GM12878 (cell line): ENCODE results near the gene LYPD5. TPM values are rescaled to one million over a fixed set of nuclear protein-coding genes. Genes with fewer than 3 reads are reported as not detected.
A peak's percentile ranks its signal among the peaks of the same experiment; 100 is the strongest.

Experiments used
- CBFB ChIP-seq: IDR thresholded peaks from 2 replicates; pipeline ENCODE4 v1.6.1; 2016; ENCODE audit warnings: antibody characterized with exemption, low read depth
- CREB1 ChIP-seq: IDR thresholded peaks from 2 replicates; pipeline ENCODE4 v1.6.1; 2012; ENCODE audit warnings: low read depth, mild to moderate bottlenecking, inconsistent platforms
- EP300 ChIP-seq, 2 experiments: fragments of 150-350 bp in 1 of 2; IDR thresholded peaks; 2 replicates each; pipeline ENCODE4 v1.6.1; 2011 to 2012; ENCODE audit warnings: low read depth in 2 of 2, low read length in 2 of 2, borderline replicate concordance in 1 of 2, improper control_type of control experiment in 1 of 2, inconsistent platforms in 1 of 2; ENCODE audit not compliant: control insufficient read depth in 1 of 2
- ETV6 ChIP-seq, 2 experiments: fragments of 450-650 bp in 1 of 2; IDR thresholded peaks in 1 of 2; conservative IDR thresholded peaks in 1 of 2; 2 replicates each; pipeline ENCODE4 v1.6.1; 2014; ENCODE audit warnings: antibody characterized with exemption in 1 of 2, borderline replicate concordance in 1 of 2, low read depth in 1 of 2, mild to moderate bottlenecking in 1 of 2, moderate library complexity in 1 of 2
- EZH2 ChIP-seq: IDR thresholded peaks from 2 replicates; pipeline ENCODE4 v1.6.1; 2012; ENCODE audit warnings: low read depth, mild to moderate bottlenecking, control low read depth, inconsistent platforms, low read length, borderline replicate concordance; ENCODE audit not compliant: control insufficient read depth
- GABPA ChIP-seq: IDR thresholded peaks from 2 replicates; pipeline ENCODE4 v1.6.1; 2014; ENCODE audit warnings: antibody characterized with exemption, low read depth, mild to moderate bottlenecking, inconsistent platforms
- GATAD2B ChIP-seq: fragments of 450-650 bp; conservative IDR thresholded peaks from 2 replicates; pipeline ENCODE4 v1.6.1; 2017; ENCODE audit warnings: low read depth, mild to moderate bottlenecking, moderate library complexity
- HCFC1 ChIP-seq: fragments of 150-350 bp; IDR thresholded peaks from 2 replicates; pipeline ENCODE4 v1.6.1; 2014; ENCODE audit warnings: low read length
- HDAC6 ChIP-seq: fragments of 200-600 bp; sonication (generic); IDR thresholded peaks from one replicate; pipeline ENCODE4 v1.8.0; 2017; ENCODE audit warnings: antibody characterized with exemption; ENCODE audit not compliant: unreplicated experiment
- IKZF1 ChIP-seq: fragments of 450-650 bp; conservative IDR thresholded peaks from 2 replicates; pipeline ENCODE4 v1.6.1; 2017; ENCODE audit warnings: antibody characterized with exemption, mild to moderate bottlenecking
- IKZF2 ChIP-seq, 2 experiments: fragments of 450-650 bp; IDR thresholded peaks; 2 replicates each; pipeline ENCODE4 v1.6.1; 2017; ENCODE audit warnings: mild to moderate bottlenecking in 2 of 2, moderate library complexity in 2 of 2
- IRF4 ChIP-seq: IDR thresholded peaks from 2 replicates; pipeline ENCODE4 v1.6.1; 2011; ENCODE audit warnings: low read depth, low read length
- LARP7 ChIP-seq: fragments of 450-650 bp; IDR thresholded peaks from 2 replicates; pipeline ENCODE4 v1.6.1; 2017; ENCODE audit warnings: mild to moderate bottlenecking
- NFIC ChIP-seq: IDR thresholded peaks from 2 replicates; pipeline ENCODE4 v1.6.1; 2012; ENCODE audit warnings: low read depth, mild to moderate bottlenecking, inconsistent platforms, low read length, moderate library complexity
- NFYA ChIP-seq: IDR thresholded peaks from 2 replicates; pipeline ENCODE4 v1.6.1; 2011; ENCODE audit warnings: low read depth, mild to moderate bottlenecking, low read length, improper control_type of control experiment, borderline replicate concordance
- NFYB ChIP-seq: IDR thresholded peaks from 2 replicates; pipeline ENCODE4 v1.6.1; 2011; ENCODE audit warnings: low read depth, mild to moderate bottlenecking, low read length, improper control_type of control experiment, moderate library complexity; ENCODE audit not compliant: insufficient read depth
- NR2C2 ChIP-seq: IDR thresholded peaks from 2 replicates; pipeline ENCODE4 v1.6.1; 2011; ENCODE audit warnings: borderline replicate concordance, low read depth; ENCODE audit not compliant: control insufficient read depth, insufficient read length
- PML ChIP-seq: IDR thresholded peaks from 2 replicates; pipeline ENCODE4 v1.6.1; 2012; ENCODE audit warnings: low read length, inconsistent platforms
- POLR2A ChIP-seq: IDR thresholded peaks from 2 replicates; pipeline ENCODE4 v1.6.1; 2011; ENCODE audit warnings: low read depth, mild to moderate bottlenecking, low read length
- POLR2AphosphoS2 ChIP-seq: IDR thresholded peaks from 2 replicates; pipeline ENCODE4 v1.6.1; 2011; ENCODE audit warnings: low read depth, mild to moderate bottlenecking, low read length, improper control_type of control experiment, moderate library complexity
- POU2F2 ChIP-seq: IDR thresholded peaks from 3 replicates; pipeline ENCODE4 v1.6.1; 2011; ENCODE audit warnings: low read depth, mild to moderate bottlenecking, low read length, borderline replicate concordance
- RBBP5 ChIP-seq: fragments of 200-600 bp; sonication (generic); conservative IDR thresholded peaks from 2 replicates; pipeline ENCODE4 v1.6.1; 2016
- SREBF2 ChIP-seq: IDR thresholded peaks from 2 replicates; pipeline ENCODE4 v1.6.1; 2012; ENCODE audit warnings: mild to moderate bottlenecking, low read length
- STAT1 ChIP-seq: fragments of 450-650 bp; conservative IDR thresholded peaks from 2 replicates; pipeline ENCODE4 v1.6.1; 2014; ENCODE audit warnings: antibody characterized with exemption, mild to moderate bottlenecking
- SUPT20H ChIP-seq: IDR thresholded peaks from 2 replicates; pipeline ENCODE4 v1.6.1; 2011; ENCODE audit warnings: low read depth, mild to moderate bottlenecking, low read length, moderate library complexity, borderline replicate concordance; ENCODE audit not compliant: control insufficient read depth
- WRNIP1 ChIP-seq: IDR thresholded peaks from 2 replicates; pipeline ENCODE4 v1.6.1; 2011; ENCODE audit warnings: low read depth, low read length, improper control_type of control experiment, borderline replicate concordance
- ZBED1 ChIP-seq: IDR thresholded peaks from 2 replicates; pipeline ENCODE4 v1.6.1; 2016; ENCODE audit warnings: borderline replicate concordance
- ZNF207 ChIP-seq: fragments of 450-650 bp; IDR thresholded peaks from 2 replicates; pipeline ENCODE4 v1.6.1; 2014; ENCODE audit warnings: antibody characterized with exemption, mild to moderate bottlenecking, borderline replicate concordance
- ZNF217 ChIP-seq: fragments of 450-650 bp; IDR thresholded peaks from 2 replicates; pipeline ENCODE4 v1.6.1; 2017; ENCODE audit warnings: antibody characterized with exemption, mild to moderate bottlenecking
- ZNF274 ChIP-seq: IDR thresholded peaks from one replicate; pipeline ENCODE4 v1.8.0; 2011; ENCODE audit not compliant: insufficient read length, insufficient read depth
- polyA plus RNA-seq, 11 experiments: library from polyadenylated mRNA; depleted of rRNA in 4 of 11; unstranded in 6 of 11; stranded (reverse) in 5 of 11; fragments of >200 nt; fragmentation: Nextera tagmentation in 4 of 11; fragmentation: Illumina TruSeq in 1 of 11; extraction: Ambion mirVana in 4 of 11; extraction: Trizol in 1 of 11; gene quantifications; 1 replicate in 1 of 11; 2 replicates in 10 of 11; pipeline versions ENCODE4 v1.2.1 to v1.2.3, GENCODE V29; 2011 to 2016; ENCODE audit warnings: inconsistent platforms in 2 of 11, missing spikeins in 2 of 11, low read depth in 1 of 11
- total RNA-seq, 4 experiments: library from RNA; depleted of rRNA in 3 of 4; stranded (reverse); fragments of >200 nt in 3 of 4; fragmentation: Illumina TruSeq in 1 of 4; extraction: Trizol in 1 of 4; gene quantifications; 2 replicates each; pipeline versions ENCODE4 v1.2.1 to v1.2.3, GENCODE V29; 2013 to 2021
- TF ChIP-seq, protein P1 (sequence below): IDR thresholded peaks from 2 replicates; pipeline ENCODE4 v1.6.1; 2011; ENCODE audit warnings: low read depth, mild to moderate bottlenecking, low read length, moderate library complexity, borderline replicate concordance; ENCODE audit errors: extremely low read depth
- TF ChIP-seq, protein P2 (sequence below): IDR thresholded peaks from 2 replicates; pipeline ENCODE4 v1.6.1; 2012; ENCODE audit warnings: low read depth, low read length, improper control_type of control experiment

Gene LYPD5
- total and polyA plus RNA-seq, 10 of the 15 experiments (the other 5 are each of a cell fraction or from before 2014, with no cell fraction given) = 0.04 to 2.2 (median 0.69) TPM; not detected in 1

DNA sequence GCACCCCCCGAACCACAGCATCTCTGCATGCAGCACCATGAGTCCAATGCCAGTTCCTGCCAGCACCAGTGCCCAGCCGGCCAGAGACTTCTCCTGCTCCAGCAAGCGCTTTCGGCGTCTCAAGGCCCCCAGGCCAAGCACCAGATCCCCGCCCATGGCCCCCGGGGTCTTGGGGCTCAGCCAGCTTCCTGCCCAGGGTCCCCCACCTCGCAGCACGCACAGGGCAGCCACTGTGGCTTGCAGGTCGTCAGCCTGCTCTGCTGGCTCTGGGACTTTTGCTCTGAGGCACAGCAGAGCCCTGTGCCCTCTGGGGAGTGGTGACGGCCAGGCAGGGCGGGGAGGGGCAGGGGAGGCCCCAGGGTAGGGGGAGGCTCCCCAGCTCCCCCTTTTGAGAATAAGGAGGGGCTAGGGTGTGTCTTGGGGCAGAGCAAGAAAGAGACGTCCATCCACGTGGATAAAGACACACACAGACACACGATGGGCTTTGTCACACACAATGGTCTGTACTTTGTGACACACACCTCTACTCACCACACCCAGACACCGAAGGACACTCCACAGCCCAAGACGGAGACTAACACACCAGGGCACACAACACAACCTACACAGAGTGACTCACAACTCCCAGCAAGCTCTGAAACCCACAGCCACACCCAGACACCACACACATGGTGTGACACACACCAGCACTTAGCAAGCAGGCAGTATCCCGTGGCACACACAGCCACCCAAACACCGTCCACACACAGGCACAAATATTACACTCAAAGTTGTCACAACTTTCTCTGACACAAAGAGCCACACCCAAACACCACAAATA is 21.3 kb downstream of the LYPD5 start, which contains the start of gene KCNN4 (continued):
- TF ChIP-seq SUPT20H (no peak), NFYA (no peak), CREB1 (no peak), GATAD2B (no peak), RBBP5 (no peak), ZNF274 (no peak), EP300 (IDR thresholded peaks at IDR 0.05; ENCODE audit: borderline replicate concordance in 1 of 2, control insufficient read depth in 1 of 2, low read depth in 2 of 2, low read length in 2 of 2) (no peak), EZH2 (no peak), POLR2A (peak; percentile 97), WRNIP1 (no peak), ZBED1 (0 out of 2 replicates have a peak, but pooled peaks have one; percentile 56), IKZF1 (0 out of 2 replicates have a peak, but pooled peaks have one; percentile 35), POLR2AphosphoS2 (peak; percentile 90), GABPA (no peak), POU2F2 (peak; percentile 85; the same call in 2 of the 3 replicates), ZNF207 (no peak), PML (no peak), IRF4 (0 out of 2 replicates have a peak, but pooled peaks have one; percentile 9), HDAC6 (no peak), SREBF2 (no peak), HCFC1 (no peak), LARP7 (no peak; the same call in 1 of the 2 replicates), NR2C2 (no peak), IKZF2 (IDR thresholded peaks at IDR 0.05) (0 out of 4 replicates have a peak, but pooled peaks of 1 of the 2 experiments have one; percentile 32), CBFB (peak; percentile 59; the same call in 1 of the 2 replicates), STAT1 (0 out of 2 replicates have a peak, but pooled peaks have one; percentile 49), NFIC (no peak), ETV6 (conservative IDR thresholded peaks at IDR 0.05 in 1 of 2, IDR thresholded peaks at IDR 0.05 in 1 of 2; ENCODE audit: borderline replicate concordance in 1 of 2, low read depth in 1 of 2) (0 out of 4 replicates have a peak, but pooled peaks of 1 of the 2 experiments have one; percentile 12), NFYB (no peak), ZNF217 (0 out of 2 replicates have a peak, but pooled peaks have one; percentile 38)
- TF ChIP-seq, protein P1, sequence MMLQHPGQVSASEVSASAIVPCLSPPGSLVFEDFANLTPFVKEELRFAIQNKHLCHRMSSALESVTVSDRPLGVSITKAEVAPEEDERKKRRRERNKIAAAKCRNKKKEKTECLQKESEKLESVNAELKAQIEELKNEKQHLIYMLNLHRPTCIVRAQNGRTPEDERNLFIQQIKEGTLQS = no peak
- TF ChIP-seq, protein P2, sequence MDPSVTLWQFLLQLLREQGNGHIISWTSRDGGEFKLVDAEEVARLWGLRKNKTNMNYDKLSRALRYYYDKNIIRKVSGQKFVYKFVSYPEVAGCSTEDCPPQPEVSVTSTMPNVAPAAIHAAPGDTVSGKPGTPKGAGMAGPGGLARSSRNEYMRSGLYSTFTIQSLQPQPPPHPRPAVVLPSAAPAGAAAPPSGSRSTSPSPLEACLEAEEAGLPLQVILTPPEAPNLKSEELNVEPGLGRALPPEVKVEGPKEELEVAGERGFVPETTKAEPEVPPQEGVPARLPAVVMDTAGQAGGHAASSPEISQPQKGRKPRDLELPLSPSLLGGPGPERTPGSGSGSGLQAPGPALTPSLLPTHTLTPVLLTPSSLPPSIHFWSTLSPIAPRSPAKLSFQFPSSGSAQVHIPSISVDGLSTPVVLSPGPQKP = no peak
